HepG2 (cell line): Measurements from ENCODE around the gene TLNRD1. TPM values are rescaled to one million over a fixed set of nuclear protein-coding genes. Genes with fewer than 3 reads are reported as not detected.

Experiments used
- ATAC-seq: fragments of 200-7000 bp; cut with Tn5 transposase; 3 replicates; pipeline ENCODE4 v1.9.1; 2020; ENCODE audit warnings: mild to moderate bottlenecking, moderate library complexity
- BruUV-seq: library from RNA; stranded (reverse); fragments of 400-500 nt; replicated peaks from 2 replicates; lab custom pipeline; 2021; lab: Mats Ljungman, UMichigan
- CTCF ChIA-PET: fragments of 300-600 bp; formaldehyde crosslinking; extraction: SDS; loops from one replicate; lab custom pipeline; 2021; ENCODE audit warnings: low total read pairs, inconsistent platforms, low intra/inter-chr PET ratio; lab: Yijun Ruan, JAX
- POLR2A ChIA-PET: fragments of 350-600 bp; sonication (Branson Sonifier 250); formaldehyde crosslinking; loops from one replicate; lab custom pipeline; 2020; ENCODE audit warnings: antibody characterized with exemption, inconsistent platforms; lab: Yijun Ruan, JAX
- DNase-seq: peaks from one replicate; pipeline ENCODE4 v3.0.0-alpha.2; 2015; ENCODE audit warnings: low spot score
- FAIRE-seq: peaks from 3 replicates; lab custom pipeline; 2011; peaks lifted over from hg19 to GRCh38; lab: Jason Lieb, UNC
- H2AFZ ChIP-seq: one replicate; pipeline ENCODE4 v1.6.1; 2011; ENCODE audit warnings: low read length, inconsistent platforms
- H3K27ac ChIP-seq: fragments of 300-600 bp; 3 replicates; pipeline ENCODE4 v1.8.0; 2011; ENCODE audit warnings: mixed run types, mild to moderate bottlenecking, mixed read lengths, low read length, inconsistent platforms; ENCODE audit not compliant: insufficient read depth; ENCODE audit errors: extremely low read length
- H3K27me3 ChIP-seq, 2 experiments: fragments of 200-600 bp in 1 of 2; 2 replicates in 1 of 2; 3 replicates in 1 of 2; pipeline versions ENCODE4 v1.6.0 to v1.8.0; 2011; ENCODE audit warnings: low read length in 2 of 2, mild to moderate bottlenecking in 2 of 2, moderate library complexity in 2 of 2, inconsistent platforms in 1 of 2; ENCODE audit not compliant: insufficient read depth in 2 of 2, control insufficient read depth in 1 of 2
- H3K36me3 ChIP-seq, 2 experiments: fragments of 200-600 bp in 1 of 2; replicated peaks in 1 of 2; 2 replicates in 1 of 2; 3 replicates in 1 of 2; pipeline versions ENCODE4 v1.5.1 to v1.8.0; 2011; ENCODE audit warnings: low read length in 2 of 2, inconsistent platforms in 1 of 2; ENCODE audit not compliant: insufficient read depth in 2 of 2, control insufficient read depth in 1 of 2
- H3K4me1 ChIP-seq: 2 replicates; pipeline ENCODE4 v1.5.1; 2012; ENCODE audit warnings: low read length, inconsistent platforms; ENCODE audit not compliant: insufficient read depth
- H3K4me2 ChIP-seq: 2 replicates; pipeline ENCODE4 v1.6.0; 2011; ENCODE audit warnings: low read depth, low read length, inconsistent platforms
- H3K4me3 ChIP-seq, 3 experiments: fragments of 200-600 bp in 1 of 3; sonication (generic), shearing (Covaris generic) in 1 of 3; replicated peaks in 1 of 3; 2 replicates each; pipeline ENCODE4 v1.5.1; 2011 to 2016; ENCODE audit warnings: low read length in 3 of 3, inconsistent platforms in 2 of 3, low read depth in 2 of 3, mild to moderate bottlenecking in 2 of 3, control low read depth in 1 of 3, mixed read lengths in 1 of 3; ENCODE audit not compliant: insufficient read depth in 1 of 3
- H3K79me2 ChIP-seq: one replicate; pipeline ENCODE4 v1.6.1; 2011; ENCODE audit warnings: low read length, inconsistent platforms; ENCODE audit not compliant: insufficient read depth
- H3K9ac ChIP-seq: 2 replicates; pipeline ENCODE4 v1.6.0; 2011; ENCODE audit warnings: mild to moderate bottlenecking, low read depth, low read length, inconsistent platforms; ENCODE audit not compliant: insufficient read depth
- H3K9me3 ChIP-seq: 2 replicates; pipeline ENCODE4 v1.5.1; 2012; ENCODE audit warnings: mild to moderate bottlenecking, low read length
- H4K20me1 ChIP-seq: 2 replicates; pipeline ENCODE4 v1.6.0; 2011; ENCODE audit warnings: inconsistent platforms, mild to moderate bottlenecking, low read length, moderate library complexity; ENCODE audit not compliant: insufficient read depth
- RCOR2 ChIP-seq: IDR thresholded peaks from 2 replicates; pipeline ENCODE4 v1.6.1; 2016; ENCODE audit warnings: missing biosample characterization, missing genetic modification reagents
- TSC22D2 ChIP-seq: sonication (generic); formaldehyde crosslinking; IDR thresholded peaks from 2 replicates; pipeline ENCODE4 v1.5.1; 2020; ENCODE audit warnings: missing genetic modification reagents, mild to moderate bottlenecking, borderline replicate concordance
- ZNF138 ChIP-seq: sonication (generic); formaldehyde crosslinking; IDR thresholded peaks from 2 replicates; pipeline ENCODE4 v1.5.0; 2020; ENCODE audit warnings: mild to moderate bottlenecking, low read depth, missing genetic modification reagents
- ZNF605 ChIP-seq: sonication (generic); formaldehyde crosslinking; IDR thresholded peaks from 2 replicates; pipeline ENCODE4 v1.8.0; 2022; ENCODE audit warnings: mild to moderate bottlenecking, missing genetic modification reagents
- ZNF761 ChIP-seq: sonication (generic); formaldehyde crosslinking; conservative IDR thresholded peaks from 2 replicates; pipeline ENCODE4 v1.4.0; 2020; ENCODE audit warnings: mild to moderate bottlenecking, missing genetic modification reagents
- ZNF891 ChIP-seq: sonication (generic); formaldehyde crosslinking; IDR thresholded peaks from 2 replicates; pipeline ENCODE4 v1.5.0; 2020; ENCODE audit warnings: mild to moderate bottlenecking, missing genetic modification reagents
- WGBS: methylation state at CpG from one replicate; pipeline ENCODE4 v1.1.6; 2017; ENCODE audit warnings: low lambda C conversion rate; 5-methylcytosine and 5-hydroxymethylcytosine counted together
- in situ Hi-C: cut with HindIII; loops from 2 replicates; pipeline ENCODE4 v1.10.0; 2017; ENCODE audit warnings: low pct_unique_long_range_greater_than_20kb; ENCODE audit not compliant: extremely low pct_ligation_motif_present
- intact Hi-C: fragments of 100-400 bp; cut with micrococcal nuclease; formaldehyde crosslinking; loops from one replicate; pipeline ENCODE4 v1.10.0; 2022; ENCODE audit not compliant: unreplicated experiment
- polyA plus RNA-seq, 8 experiments: library from polyadenylated mRNA; depleted of rRNA in 3 of 8; stranded (reverse) in 7 of 8; unstranded in 1 of 8; fragments of >200 nt; fragmentation: Illumina TruSeq in 4 of 8; extraction: Trizol in 4 of 8; gene quantifications; 2 replicates each; pipeline versions ENCODE4 v1.2.1 to v1.2.3, GENCODE V29; 2011 to 2016; ENCODE audit warnings: low read depth in 4 of 8, missing spikeins in 1 of 8, mixed read lengths in 1 of 8; ENCODE audit not compliant: insufficient read depth in 1 of 8
- total RNA-seq, 5 experiments: library from RNA; depleted of rRNA; stranded (reverse); fragments of >200 nt; fragmentation: Illumina TruSeq; extraction: Trizol; gene quantifications; 2 replicates each; pipeline ENCODE4 v1.2.3, GENCODE V29; 2016; ENCODE audit warnings: low read depth in 1 of 5
- TF ChIP-seq, protein P1 (sequence below): sonication (generic); formaldehyde crosslinking; IDR thresholded peaks from 2 replicates; pipeline ENCODE4 v1.4.0; 2020; ENCODE audit warnings: missing genetic modification reagents
- TF ChIP-seq, protein P2 (sequence below): sonication (generic); formaldehyde crosslinking; IDR thresholded peaks from 2 replicates; pipeline ENCODE4 v1.8.0; 2022; ENCODE audit warnings: missing genetic modification reagents, mild to moderate bottlenecking, inconsistent platforms, borderline replicate concordance
- TF ChIP-seq, protein P3 (sequence below): sonication (generic); formaldehyde crosslinking; IDR thresholded peaks from 2 replicates; pipeline ENCODE4; 2020; ENCODE audit warnings: missing genetic modification reagents, mild to moderate bottlenecking, borderline replicate concordance
- TF ChIP-seq, protein P4 (sequence below): sonication (generic); formaldehyde crosslinking; IDR thresholded peaks from 2 replicates; pipeline ENCODE4 v1.5.0; 2020; ENCODE audit warnings: missing genetic modification reagents
- TF ChIP-seq, protein P5 (sequence below): IDR thresholded peaks from 2 replicates; pipeline ENCODE4 v1.6.1; 2018; ENCODE audit warnings: missing genetic modification reagents, mild to moderate bottlenecking, missing compliant biosample characterization

The TLNRD1 gene
- total and polyA plus RNA-seq, 2 of the 13 experiments (the other 11 are each of a cell fraction or from before 2014, with no cell fraction given) = 3.4 to 5.3 TPM

DNA sequence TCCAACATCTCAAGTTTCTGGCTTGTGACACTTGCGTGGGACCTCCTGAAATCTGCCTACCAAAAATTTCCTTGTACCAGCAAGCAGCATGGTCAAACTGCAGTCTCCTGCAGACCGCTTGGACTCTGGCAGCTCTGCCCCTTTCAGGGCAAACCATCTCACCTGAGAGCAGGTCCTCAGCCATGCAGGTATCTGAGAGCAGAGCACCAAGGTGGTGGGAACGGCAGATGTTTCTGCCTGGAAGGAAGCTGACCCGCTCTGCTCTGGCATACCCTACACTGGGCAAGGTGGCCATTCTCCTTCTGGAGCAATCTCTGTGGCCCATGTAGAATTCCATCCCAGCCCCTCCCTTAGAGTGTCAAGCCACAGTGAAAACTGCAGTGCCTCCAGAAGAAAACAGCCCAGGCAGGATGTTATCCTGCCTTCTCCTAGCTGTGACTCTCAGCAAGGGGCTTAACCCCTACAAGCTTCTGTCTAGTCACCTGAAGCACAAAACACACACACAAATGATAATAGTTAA lies 32.7 kb upstream of the TLNRD1 start (continued):
- TF ChIP-seq, protein P1, sequence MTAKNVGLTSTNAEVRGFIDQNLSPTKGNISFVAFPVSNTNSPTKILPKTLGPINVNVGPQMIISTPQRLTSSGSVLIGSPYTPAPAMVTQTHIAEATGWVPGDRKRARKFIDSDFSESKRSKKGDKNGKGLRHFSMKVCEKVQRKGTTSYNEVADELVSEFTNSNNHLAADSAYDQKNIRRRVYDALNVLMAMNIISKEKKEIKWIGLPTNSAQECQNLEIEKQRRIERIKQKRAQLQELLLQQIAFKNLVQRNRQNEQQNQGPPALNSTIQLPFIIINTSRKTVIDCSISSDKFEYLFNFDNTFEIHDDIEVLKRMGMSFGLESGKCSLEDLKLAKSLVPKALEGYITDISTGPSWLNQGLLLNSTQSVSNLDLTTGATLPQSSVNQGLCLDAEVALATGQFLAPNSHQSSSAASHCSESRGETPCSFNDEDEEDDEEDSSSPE (CRISPR knock-in tag) = no peak
- no peak for TF ChIP-seq RCOR2
- TF ChIP-seq ZNF761 (CRISPR knock-in tag) = no peak
- TF ChIP-seq, protein P2, sequence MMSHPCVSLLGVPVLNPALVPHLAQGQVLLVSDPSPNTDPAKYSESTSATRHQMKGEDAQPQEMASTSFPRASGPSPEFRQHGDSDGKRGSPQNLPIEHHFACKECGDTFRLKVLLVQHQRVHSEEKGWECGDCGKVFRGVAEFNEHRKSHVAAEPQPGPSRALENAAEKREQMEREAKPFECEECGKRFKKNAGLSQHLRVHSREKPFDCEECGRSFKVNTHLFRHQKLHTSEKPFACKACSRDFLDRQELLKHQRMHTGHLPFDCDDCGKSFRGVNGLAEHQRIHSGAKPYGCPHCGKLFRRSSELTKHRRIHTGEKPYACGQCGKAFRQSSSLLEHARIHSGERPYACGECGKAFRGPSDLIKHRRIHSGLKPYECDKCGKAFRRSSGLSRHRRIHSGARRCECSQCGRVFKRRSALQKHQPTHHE = no peak

DNA sequence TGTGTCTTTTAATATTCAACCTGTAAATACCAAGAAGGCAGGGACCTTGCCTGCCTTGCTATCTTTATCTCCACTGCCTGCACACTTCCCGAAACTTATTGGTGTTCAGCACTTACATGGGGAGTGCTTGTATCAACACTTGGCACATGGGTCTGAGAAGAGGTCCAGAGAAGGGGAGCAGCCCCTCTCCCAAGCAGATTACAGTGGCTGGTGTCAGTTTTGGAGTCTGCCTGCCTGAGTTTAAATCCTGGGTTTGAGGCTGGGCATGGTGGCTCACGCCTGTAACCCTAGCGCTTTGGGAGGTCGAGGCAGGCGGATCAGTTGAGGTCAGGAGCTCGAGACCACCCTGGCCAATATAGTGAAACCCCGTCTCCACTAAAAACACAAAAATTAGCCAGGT lies 31.4 kb upstream of the TLNRD1 start:
- CTCF ChIA-PET = interaction anchor here (1.2 to 2.2 kb wide), 6 partner anchors 134 to 513 kb away, joined by 3 to 28 read pairs (median 6); partner anchors contain the start of gene CEMIP
- Histone ChIP-seq H3K9ac (no peak overlapping the region), H3K27me3 (no peaks in the 10 kb centered on the region), H3K79me2 (no peaks in the 10 kb centered on the region), H3K4me3 (no peak overlapping the region), H3K4me2 (no peak overlapping the region), H3K27ac (no peak overlapping the region), H2AFZ (no peak overlapping the region), H3K9me3 (no peaks in the 10 kb centered on the region), H4K20me1 (no peaks in the 10 kb centered on the region), H3K4me1 (no peaks in the 10 kb centered on the region), H3K36me3 (no peaks in the 10 kb centered on the region)
- intact Hi-C loops (no loop called here), in situ Hi-C loops (loop anchor here (25.0 kb wide), 1 partner anchor 507 kb away; no protein-coding TSS in a partner anchor)
- TF ChIP-seq ZNF138 (CRISPR knock-in tag) (no peak), ZNF891 (CRISPR knock-in tag) (no peak), TSC22D2 (no peak), ZNF605 (CRISPR knock-in tag) (no peak)
- TF ChIP-seq, protein P3, sequence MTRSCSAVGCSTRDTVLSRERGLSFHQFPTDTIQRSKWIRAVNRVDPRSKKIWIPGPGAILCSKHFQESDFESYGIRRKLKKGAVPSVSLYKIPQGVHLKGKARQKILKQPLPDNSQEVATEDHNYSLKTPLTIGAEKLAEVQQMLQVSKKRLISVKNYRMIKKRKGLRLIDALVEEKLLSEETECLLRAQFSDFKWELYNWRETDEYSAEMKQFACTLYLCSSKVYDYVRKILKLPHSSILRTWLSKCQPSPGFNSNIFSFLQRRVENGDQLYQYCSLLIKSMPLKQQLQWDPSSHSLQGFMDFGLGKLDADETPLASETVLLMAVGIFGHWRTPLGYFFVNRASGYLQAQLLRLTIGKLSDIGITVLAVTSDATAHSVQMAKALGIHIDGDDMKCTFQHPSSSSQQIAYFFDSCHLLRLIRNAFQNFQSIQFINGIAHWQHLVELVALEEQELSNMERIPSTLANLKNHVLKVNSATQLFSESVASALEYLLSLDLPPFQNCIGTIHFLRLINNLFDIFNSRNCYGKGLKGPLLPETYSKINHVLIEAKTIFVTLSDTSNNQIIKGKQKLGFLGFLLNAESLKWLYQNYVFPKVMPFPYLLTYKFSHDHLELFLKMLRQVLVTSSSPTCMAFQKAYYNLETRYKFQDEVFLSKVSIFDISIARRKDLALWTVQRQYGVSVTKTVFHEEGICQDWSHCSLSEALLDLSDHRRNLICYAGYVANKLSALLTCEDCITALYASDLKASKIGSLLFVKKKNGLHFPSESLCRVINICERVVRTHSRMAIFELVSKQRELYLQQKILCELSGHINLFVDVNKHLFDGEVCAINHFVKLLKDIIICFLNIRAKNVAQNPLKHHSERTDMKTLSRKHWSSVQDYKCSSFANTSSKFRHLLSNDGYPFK (CRISPR knock-in tag) = no peak
- TF ChIP-seq, protein P4, sequence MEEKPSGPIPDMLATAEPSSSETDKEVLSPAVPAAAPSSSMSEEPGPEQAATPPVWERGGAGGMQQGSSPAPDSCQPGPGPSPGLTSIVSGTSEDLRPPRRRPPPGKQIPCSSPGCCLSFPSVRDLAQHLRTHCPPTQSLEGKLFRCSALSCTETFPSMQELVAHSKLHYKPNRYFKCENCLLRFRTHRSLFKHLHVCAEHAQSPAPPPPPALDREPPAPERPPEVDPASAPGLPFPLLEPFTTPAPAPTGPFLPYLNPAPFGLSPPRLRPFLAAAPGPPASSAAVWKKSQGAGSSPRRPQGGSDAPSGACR (CRISPR knock-in tag) = no peak
- TF ChIP-seq, protein P5, sequence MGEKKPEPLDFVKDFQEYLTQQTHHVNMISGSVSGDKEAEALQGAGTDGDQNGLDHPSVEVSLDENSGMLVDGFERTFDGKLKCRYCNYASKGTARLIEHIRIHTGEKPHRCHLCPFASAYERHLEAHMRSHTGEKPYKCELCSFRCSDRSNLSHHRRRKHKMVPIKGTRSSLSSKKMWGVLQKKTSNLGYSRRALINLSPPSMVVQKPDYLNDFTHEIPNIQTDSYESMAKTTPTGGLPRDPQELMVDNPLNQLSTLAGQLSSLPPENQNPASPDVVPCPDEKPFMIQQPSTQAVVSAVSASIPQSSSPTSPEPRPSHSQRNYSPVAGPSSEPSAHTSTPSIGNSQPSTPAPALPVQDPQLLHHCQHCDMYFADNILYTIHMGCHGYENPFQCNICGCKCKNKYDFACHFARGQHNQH (CRISPR knock-in tag) = no peak
- POLR2A ChIA-PET = interaction anchor here (1.0 to 1.6 kb wide), 2 partner anchors 130 to 190 kb away, joined by 3 to 5 read pairs; partner anchors contain the start of gene CEMIP
- ATAC-seq (no peak), DNase-seq (no peak), FAIRE-seq (no peak)
- BruUV-seq = no TSS peak
- WGBS = 90% methylated on average over 7 of the region's 7 CpGs
